H9 (cell line): ENCODE measurements around the gene EDNRA. TPM values are rescaled to one million over a fixed set of nuclear protein-coding genes. Genes with fewer than 3 reads are reported as not detected.

Experiments used
- DNase-seq: peaks from one replicate; pipeline ENCODE4 v3.0.0-alpha.2; 2017
- H2AFZ ChIP-seq: one replicate; pipeline ENCODE4 v1.6.1; 2013; ENCODE audit warnings: mild to moderate bottlenecking, low read length, control low read depth, moderate library complexity
- H2AK5ac ChIP-seq: 2 replicates; pipeline ENCODE4 v1.6.1; 2013; ENCODE audit warnings: low read length, control low read depth, mixed read lengths; ENCODE audit not compliant: insufficient read length
- H2BK120ac ChIP-seq: one replicate; pipeline ENCODE4 v1.6.1; 2013; ENCODE audit warnings: low read depth, mild to moderate bottlenecking, low read length, control low read depth, inconsistent platforms; ENCODE audit not compliant: poor library complexity, severe bottlenecking
- H2BK12ac ChIP-seq: 2 replicates; pipeline ENCODE4 v1.6.1; 2013; ENCODE audit warnings: low read length, control low read depth, mixed read lengths, low read depth; ENCODE audit not compliant: insufficient read length
- H2BK15ac ChIP-seq: 2 replicates; pipeline ENCODE4 v1.6.1; 2013; ENCODE audit warnings: low read depth, low read length, control low read depth
- H2BK20ac ChIP-seq: one replicate; pipeline ENCODE4 v1.6.1; 2013; ENCODE audit warnings: low read depth, mild to moderate bottlenecking, low read length, control low read depth, inconsistent platforms; ENCODE audit not compliant: poor library complexity, severe bottlenecking
- H2BK5ac ChIP-seq: 2 replicates; pipeline ENCODE4 v1.6.1; 2013; ENCODE audit warnings: low read length, control low read depth, mixed read lengths; ENCODE audit not compliant: insufficient read length
- H3K14ac ChIP-seq: 2 replicates; pipeline ENCODE4 v1.6.1; 2013; ENCODE audit warnings: low read length, control low read depth; ENCODE audit not compliant: insufficient read depth
- H3K18ac ChIP-seq: 2 replicates; pipeline ENCODE4 v1.6.1; 2013; ENCODE audit warnings: low read depth, mild to moderate bottlenecking, mixed read lengths, low read length, control low read depth; ENCODE audit not compliant: insufficient read length
- H3K23ac ChIP-seq: 2 replicates; pipeline ENCODE4 v1.6.1; 2013; ENCODE audit warnings: low read length, control low read depth, mixed read lengths, low read depth; ENCODE audit not compliant: insufficient read length
- H3K23me2 ChIP-seq: 2 replicates; pipeline ENCODE4 v1.6.1; 2013; ENCODE audit warnings: low read depth, mild to moderate bottlenecking, mixed read lengths, low read length, control low read depth; ENCODE audit not compliant: insufficient read length, poor library complexity, severe bottlenecking
- H3K27ac ChIP-seq: 2 replicates; pipeline ENCODE4 v1.5.1; 2013; ENCODE audit warnings: low read length, control low read depth, mixed read lengths, low read depth; ENCODE audit not compliant: insufficient read length
- H3K27me3 ChIP-seq: 2 replicates; pipeline ENCODE4 v1.6.1; 2013; ENCODE audit warnings: low read length, control low read depth, inconsistent platforms; ENCODE audit not compliant: insufficient read depth
- H3K4ac ChIP-seq: 2 replicates; pipeline ENCODE4 v1.6.1; 2013; ENCODE audit warnings: low read depth, mild to moderate bottlenecking, control low read depth, inconsistent platforms, low read length, moderate library complexity
- H3K4me1 ChIP-seq: 2 replicates; pipeline ENCODE4 v1.6.1; 2013; ENCODE audit warnings: low read length, control low read depth, inconsistent platforms; ENCODE audit not compliant: insufficient read depth
- H3K4me2 ChIP-seq: 2 replicates; pipeline ENCODE4 v1.6.1; 2013; ENCODE audit warnings: low read length, control low read depth, mixed read lengths; ENCODE audit not compliant: insufficient read length, insufficient read depth
- H3K56ac ChIP-seq: 2 replicates; pipeline ENCODE4 v1.6.1; 2013; ENCODE audit warnings: low read depth, mild to moderate bottlenecking, mixed read lengths, low read length, control low read depth; ENCODE audit not compliant: insufficient read length
- H3K79me1 ChIP-seq: 2 replicates; pipeline ENCODE4 v1.6.1; 2013; ENCODE audit warnings: low read depth, mild to moderate bottlenecking, moderate library complexity, low read length, control low read depth, inconsistent platforms; ENCODE audit not compliant: insufficient read depth, poor library complexity, severe bottlenecking
- H3K79me2 ChIP-seq: 2 replicates; pipeline ENCODE4 v1.6.1; 2013; ENCODE audit warnings: low read length, control low read depth, inconsistent platforms; ENCODE audit not compliant: insufficient read depth
- H3K9ac ChIP-seq: 2 replicates; pipeline ENCODE4 v1.6.1; 2013; ENCODE audit warnings: low read length, control low read depth, mixed read lengths; ENCODE audit not compliant: insufficient read length; ENCODE audit errors: extremely low read depth
- H3K9me3 ChIP-seq: one replicate; pipeline ENCODE4 v1.6.1; 2013; ENCODE audit warnings: low read depth, low read length, inconsistent platforms; ENCODE audit not compliant: control insufficient read depth
- H3T11ph ChIP-seq: one replicate; pipeline ENCODE4 v1.6.1; 2013; ENCODE audit warnings: mild to moderate bottlenecking, low read length, control low read depth, inconsistent platforms
- H4K20me1 ChIP-seq: one replicate; pipeline ENCODE4 v1.6.1; 2013; ENCODE audit not compliant: control insufficient read depth, insufficient read length, insufficient read depth
- H4K5ac ChIP-seq: 2 replicates; pipeline ENCODE4 v1.6.1; 2013; ENCODE audit warnings: low read depth, mild to moderate bottlenecking, mixed read lengths, low read length, control low read depth; ENCODE audit not compliant: insufficient read length
- H4K8ac ChIP-seq: replicated peaks from 2 replicates; pipeline ENCODE4 v1.6.1; 2013; ENCODE audit warnings: low read length, control low read depth, mixed read lengths, low read depth; ENCODE audit not compliant: insufficient read length
- H4K91ac ChIP-seq: 2 replicates; pipeline ENCODE4 v1.6.1; 2013; ENCODE audit warnings: low read depth, mild to moderate bottlenecking, moderate library complexity, mixed read lengths, low read length, control low read depth; ENCODE audit not compliant: insufficient read length
- H3K27ac Mint-ChIP-seq, 3 experiments: 2 replicates in 2 of 3; 3 replicates in 1 of 3; pipeline ENCODE4 v1.8.0; 2020 to 2021; ENCODE audit warnings: mixed read lengths in 3 of 3, mild to moderate bottlenecking in 1 of 3, moderate library complexity in 1 of 3
- H3K27me3 Mint-ChIP-seq: 2 replicates; pipeline ENCODE4 v1.8.0; 2021; ENCODE audit warnings: low read depth, mild to moderate bottlenecking, moderate library complexity, mixed read lengths
- H3K36me3 Mint-ChIP-seq, 3 experiments: 2 replicates in 2 of 3; 3 replicates in 1 of 3; pipeline ENCODE4 v1.8.0; 2020 to 2021; ENCODE audit warnings: low read depth in 3 of 3, mixed read lengths in 3 of 3; ENCODE audit not compliant: insufficient read depth in 1 of 3
- H3K4me1 Mint-ChIP-seq, 2 experiments: 2 replicates each; pipeline ENCODE4 v1.8.0; 2020; ENCODE audit warnings: mixed read lengths in 2 of 2
- H3K4me3 Mint-ChIP-seq, 2 experiments: 2 replicates in 1 of 2; 3 replicates in 1 of 2; pipeline ENCODE4 v1.8.0; 2020 to 2021; ENCODE audit warnings: mild to moderate bottlenecking in 2 of 2, mixed read lengths in 2 of 2, moderate library complexity in 1 of 2
- H3K9me3 Mint-ChIP-seq, 2 experiments: 2 replicates in 1 of 2; 3 replicates in 1 of 2; pipeline ENCODE4 v1.8.0; 2020; ENCODE audit warnings: mild to moderate bottlenecking in 2 of 2, mixed read lengths in 2 of 2, moderate library complexity in 1 of 2
- CTCF ChIP-seq: fragments of 200-600 bp; sonication (generic); conservative IDR thresholded peaks from 3 replicates; pipeline ENCODE4 v1.8.0; 2021; ENCODE audit warnings: antibody characterized with exemption, mild to moderate bottlenecking
- WGBS: extraction: QIAGEN DNeasy Blood & Tissue Kit; methylation state at CpG from one replicate; pipeline ENCODE4 v1.1.7; 2013; ENCODE audit warnings: missing lambda C conversion rate, low lambda C conversion rate, mixed read lengths; ENCODE audit not compliant: insufficient read length; ENCODE audit errors: extremely low coverage; 5-methylcytosine and 5-hydroxymethylcytosine counted together
- total RNA-seq: library from RNA; stranded (reverse); gene quantifications from 2 replicates; pipeline ENCODE4 v1.2.1, GENCODE V29; 2021

Gene EDNRA
- total RNA-seq, 1 experiment from 2014 or later, result 1.6 TPM

- H3K27me3 ChIP-seq, result no peaks in the 10 kb centered on the region
- no peak for TF ChIP-seq CTCF
- no CpG with 5 or more reads among the region's 1 CpG for WGBS
- peaks cover 4 to 17% of the 10 kb centered on the region in 2 experiments for H3K9me3 Mint-ChIP-seq
- H3K4me1 Mint-ChIP-seq, result 0 out of 4 replicates have a peak, but pooled peaks cover 0 to 2% of the 10 kb centered on the region in 2 experiments
- no peaks in the 10 kb centered on the region for H3K79me2 ChIP-seq
- H2AK5ac ChIP-seq, result no peak overlapping the region
- H3K9me3 ChIP-seq, result no peaks in the 10 kb centered on the region
- no peak overlapping the region for H3K18ac ChIP-seq
- H3T11ph ChIP-seq, result no peak overlapping the region
- no peak overlapping the region for H4K91ac ChIP-seq
- H4K8ac ChIP-seq, result no peak overlapping the region
- no peak overlapping the region for H2BK5ac ChIP-seq
- H3K9ac ChIP-seq, result no peak overlapping the region
- no peak overlapping the region for H2BK20ac ChIP-seq
- no peaks in the 10 kb centered on the region for H3K4me1 ChIP-seq
- H2BK15ac ChIP-seq, result no peak overlapping the region
- no peaks in the 10 kb centered on the region for H3K79me1 ChIP-seq
- H3K56ac ChIP-seq, result no peak overlapping the region
- H3K23ac ChIP-seq, result no peak overlapping the region
- H3K4ac ChIP-seq, result no peak overlapping the region
- no peak overlapping the region for H3K4me2 ChIP-seq
- H3K23me2 ChIP-seq, result no peaks in the 10 kb centered on the region
- H2BK12ac ChIP-seq, result no peak overlapping the region
- no peaks in the 10 kb centered on the region for H4K20me1 ChIP-seq
- H2BK120ac ChIP-seq, result no peak overlapping the region
- no peak for DNase-seq
- H3K27ac ChIP-seq, result no peak overlapping the region
- H3K36me3 Mint-ChIP-seq, result peaks cover 0 to 9% (median 2%) of the 10 kb centered on the region in 3 experiments; a peak in 3 of 7 replicates
- H4K5ac ChIP-seq, result no peak overlapping the region
- H3K27ac Mint-ChIP-seq, result no peak overlapping the region
- H3K4me3 Mint-ChIP-seq, result no peak overlapping the region
- no peak overlapping the region for H2AFZ ChIP-seq
- no peaks in the 10 kb centered on the region; the same call in 1 of the 2 replicates for H3K27me3 Mint-ChIP-seq
- H3K14ac ChIP-seq, result no peak overlapping the region
These were observed 103.0 kb downstream of the EDNRA start for GRCh38 chr4:147583876-147584275.
